NCI-H2196 treated with DMSO at 0.1 percent for 48 hours (cell line): ENCODE measurements around the gene PLK2.

ENCODE experiments used
- DNase-seq: peaks from one replicate; lab custom pipeline; 2025; ENCODE audit not compliant: unreplicated experiment; lab: John Stamatoyannopoulos, UW

Gene PLK2

DNA sequence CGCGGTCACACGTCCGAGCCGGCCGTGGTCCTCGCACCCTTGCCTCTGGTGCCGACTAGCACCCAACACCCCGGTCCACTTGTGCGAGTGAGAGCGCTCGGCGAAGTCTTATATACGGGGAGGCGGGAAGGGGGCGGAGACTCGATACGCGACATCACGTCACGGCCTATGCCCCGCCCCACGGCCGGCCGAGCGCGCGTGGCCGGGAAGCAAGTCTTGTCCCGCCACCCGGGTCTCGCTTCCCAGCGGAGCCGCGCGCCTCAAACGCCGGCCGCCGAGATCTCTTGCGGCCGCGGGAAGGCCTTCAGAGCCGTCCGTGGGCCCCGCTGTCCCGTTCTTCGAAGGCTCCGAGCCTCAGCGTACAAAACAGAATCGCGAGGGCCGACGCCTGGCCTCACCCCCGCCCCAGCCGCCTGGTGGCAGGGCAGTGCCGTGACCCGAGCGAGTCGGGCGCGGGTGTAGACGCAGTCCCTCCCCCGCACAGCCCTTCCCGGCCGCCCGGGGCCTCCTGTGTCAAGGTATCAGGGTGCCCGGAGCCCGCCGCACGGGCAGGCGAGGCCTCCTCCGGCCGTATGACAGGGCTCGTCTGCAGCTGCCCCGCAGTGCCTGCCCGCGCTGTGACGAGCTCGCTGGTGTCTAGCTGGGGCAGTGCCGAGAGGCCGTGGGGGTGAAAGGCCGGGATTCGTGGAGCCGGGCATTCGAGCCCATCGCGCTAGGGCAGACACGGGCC lies at the start of gene PLK2:
TSS of gene PLK2 (minus strand) at position 85 of the 730 bp plus-strand sequence. CDS start 127 bp downstream, outside the sequence.
- DNase-seq, result no peak

DNA sequence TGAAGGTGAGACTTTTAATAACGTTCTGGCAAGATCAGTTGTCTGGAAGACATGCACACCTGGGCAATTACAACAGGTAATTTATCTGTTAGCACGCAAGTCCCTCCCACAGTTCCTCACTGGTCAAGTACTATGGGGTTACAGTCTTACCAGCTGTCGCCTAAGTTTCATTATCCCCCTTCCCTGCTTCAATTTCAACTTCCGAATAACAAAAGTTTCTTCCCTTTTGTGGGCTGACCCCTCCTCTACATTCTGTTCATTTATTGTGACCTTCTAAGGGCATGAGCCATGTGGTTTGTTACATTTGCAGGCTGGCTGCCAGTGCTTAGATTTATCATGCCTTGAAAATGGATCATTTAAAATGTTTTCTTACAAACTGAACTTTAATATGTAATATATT lies 47.8 kb upstream of the PLK2 start:
- DNase-seq, result no peak

GRCh38 chr5:58505971-58506640 lies 46.2 kb upstream of the PLK2 start:
- no peak for DNase-seq

- DNase-seq, result no peak
These were observed 45.6 kb upstream of the PLK2 start for GRCh38 chr5:58505502-58505901.

GRCh38 chr5:58504766-58505165 lies 44.9 kb upstream of the PLK2 start:
- no peak for DNase-seq

- no peak for DNase-seq
These were observed 43.6 kb upstream of the PLK2 start for GRCh38 chr5:58503390-58504046.

DNA sequence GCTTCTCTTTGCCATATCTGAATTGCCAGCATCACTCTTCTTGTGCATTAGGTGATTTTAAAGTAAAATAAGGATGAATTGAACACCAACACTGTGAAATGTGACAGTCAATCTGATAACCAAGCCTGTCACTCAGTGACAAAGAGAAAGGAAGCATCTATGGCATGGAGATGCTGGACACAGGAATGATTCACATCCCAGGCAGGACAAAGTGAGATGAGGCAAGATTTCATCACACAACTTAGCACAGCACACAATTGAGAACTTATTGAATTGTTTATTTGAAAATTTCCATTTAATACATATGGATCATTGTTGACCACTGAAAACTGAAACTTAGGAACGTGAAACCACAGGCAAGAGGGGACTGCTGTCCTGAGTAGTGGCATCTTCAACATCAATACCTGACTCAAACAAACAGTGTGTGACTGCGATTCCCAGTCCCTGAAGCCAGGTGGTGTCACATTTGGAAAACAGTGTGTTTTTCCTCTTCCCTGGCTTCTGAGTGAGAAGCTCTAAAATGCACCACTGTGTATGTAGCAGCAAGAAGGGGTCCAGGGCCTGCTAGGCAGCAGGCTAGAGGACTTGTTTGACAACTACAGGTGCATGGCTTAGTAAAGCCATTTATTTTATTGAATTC lies 42.0 kb upstream of the PLK2 start:
- no peak for DNase-seq

GRCh38 chr5:58499941-58500340 lies 40.1 kb upstream of the PLK2 start:
- no peak for DNase-seq

GRCh38 chr5:58499231-58499630 lies 39.3 kb upstream of the PLK2 start:
- no peak for DNase-seq

DNA sequence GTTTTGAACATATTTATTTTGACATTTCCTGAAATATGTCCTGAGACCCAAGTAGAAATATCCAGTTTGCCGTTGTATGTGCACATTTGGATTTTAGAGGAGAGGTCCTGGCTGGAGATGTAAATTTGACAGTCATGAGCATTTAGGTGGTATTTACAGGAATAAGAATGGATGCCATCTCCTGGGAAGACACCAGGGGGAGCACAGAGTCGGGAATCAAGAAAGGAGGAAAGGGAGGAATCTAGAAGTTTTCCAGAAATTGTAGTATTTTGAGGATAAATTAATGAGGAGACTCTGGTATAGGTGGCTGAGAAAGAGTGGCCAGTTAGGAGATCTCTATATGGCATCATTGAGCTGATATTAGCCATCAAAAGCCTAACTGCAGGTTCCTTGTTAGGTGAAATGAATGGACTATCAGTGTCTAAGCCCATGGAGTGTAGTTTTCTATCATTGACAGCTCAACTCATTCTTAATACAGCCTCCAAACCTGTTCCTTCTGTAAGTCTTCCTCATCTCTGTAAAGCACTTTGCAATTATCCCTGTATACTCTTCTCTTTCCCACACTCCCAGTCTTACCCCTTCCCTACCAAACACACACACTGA lies 38.6 kb upstream of the PLK2 start:
- no peak for DNase-seq

DNA sequence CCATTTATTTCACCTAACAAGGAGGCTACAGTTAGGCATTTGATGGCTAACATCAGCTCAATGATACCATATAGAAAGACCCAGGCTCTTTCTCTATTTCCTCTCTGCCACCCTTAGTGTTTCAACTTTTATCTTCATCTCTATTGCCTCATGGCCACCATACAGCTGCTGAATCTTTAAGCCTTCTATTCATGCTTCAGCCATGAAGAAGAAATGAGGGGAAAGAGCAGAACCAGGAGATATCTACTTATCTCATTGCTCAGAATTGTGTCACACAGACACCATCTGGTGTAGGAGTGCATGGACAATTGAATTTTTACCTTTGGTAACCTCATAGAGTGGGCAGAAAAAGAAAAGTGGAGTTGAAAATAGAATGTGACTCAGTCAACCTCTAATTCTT lies 38.0 kb upstream of the PLK2 start:
- no peak for DNase-seq

GRCh38 chr5:58497386-58497785 lies 37.5 kb upstream of the PLK2 start:
- no peak for DNase-seq

- DNase-seq, result no peak
These were observed 36.6 kb upstream of the PLK2 start for GRCh38 chr5:58496488-58496887.

GRCh38 chr5:58493141-58493540 lies 33.3 kb upstream of the PLK2 start:
- no peak for DNase-seq

GRCh38 chr5:58491216-58491892 lies 31.5 kb upstream of the PLK2 start, which contains the start of gene GAPT:
Gene GAPT (plus strand): TSS chr5:58491435. CDS start chr5:58494537, 3,102 bp downstream.
- DNase-seq, result no peak

DNA sequence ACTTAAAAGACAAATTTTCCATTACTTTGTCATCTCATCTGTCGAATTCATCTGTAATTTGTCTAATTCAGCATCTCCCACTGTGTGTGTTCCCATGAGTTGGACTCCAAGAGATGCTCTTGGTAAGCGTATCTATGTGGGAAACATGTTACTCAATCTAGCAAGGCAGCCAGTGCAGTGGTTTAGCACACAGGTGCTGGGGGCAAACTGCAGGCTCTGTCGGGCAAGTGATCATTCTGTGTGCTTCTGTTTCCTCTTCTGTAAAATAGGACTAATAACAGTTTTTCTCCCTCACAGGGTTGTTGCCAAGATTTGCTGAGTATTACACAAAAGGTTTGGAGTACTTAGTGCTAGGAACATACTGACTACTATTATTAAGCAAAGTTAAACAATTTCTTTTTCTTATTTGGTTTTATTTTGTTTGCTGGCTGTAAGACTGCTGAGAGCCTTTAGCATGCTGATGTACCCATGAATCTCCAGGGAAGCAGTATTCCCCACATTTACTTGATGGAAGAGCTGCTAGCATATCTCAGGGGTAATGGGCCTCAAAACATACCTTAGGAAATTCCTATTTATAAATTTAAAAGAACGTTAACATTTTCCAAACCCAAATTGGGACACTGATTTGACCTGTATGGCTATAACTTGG lies 30.6 kb upstream of the PLK2 start:
- DNase-seq, result no peak

- no peak for DNase-seq
These were observed 26.4 kb upstream of the PLK2 start for GRCh38 chr5:58486290-58486689.

DNA sequence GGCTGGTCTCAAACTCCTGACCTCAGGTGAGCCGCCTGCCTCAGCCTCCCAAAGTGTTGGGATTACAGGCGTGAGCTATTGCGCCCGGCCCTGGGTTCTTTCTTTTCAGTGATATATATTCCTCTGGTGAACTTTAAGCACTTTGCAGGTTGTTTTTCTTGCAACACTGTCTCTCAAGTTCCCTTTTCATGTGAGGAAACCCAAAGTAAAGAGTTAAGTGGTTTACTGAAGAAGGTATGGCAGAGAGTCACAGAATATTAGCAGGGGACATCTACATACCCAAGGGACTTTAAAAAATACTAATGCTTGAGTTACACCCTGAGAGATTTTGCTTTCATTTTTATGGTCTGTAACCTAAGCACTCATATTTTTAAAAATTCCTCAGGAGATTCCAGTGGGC lies 24.6 kb upstream of the PLK2 start:
- DNase-seq, result no peak

GRCh38 chr5:58482536-58482935 lies 22.6 kb upstream of the PLK2 start:
- no peak for DNase-seq

GRCh38 chr5:58481828-58482227 lies 21.9 kb upstream of the PLK2 start:
- DNase-seq, result no peak
